ENCODE data around the gene TLCD2. TPM values are rescaled to one million over a fixed set of nuclear protein-coding genes. Genes with fewer than 3 reads are reported as not detected.

The TLCD2 gene
- total RNA-seq (ENCODE audit: low replicate concordance) = 1.8 and 4.3 TPM in 2 replicates

GRCh38 chr17:1709971-1710806 is at the start of gene TLCD2:
Gene TLCD2 (minus strand): TSS chr17:1710377. CDS start chr17:1710242, 135 bp downstream.

DNA sequence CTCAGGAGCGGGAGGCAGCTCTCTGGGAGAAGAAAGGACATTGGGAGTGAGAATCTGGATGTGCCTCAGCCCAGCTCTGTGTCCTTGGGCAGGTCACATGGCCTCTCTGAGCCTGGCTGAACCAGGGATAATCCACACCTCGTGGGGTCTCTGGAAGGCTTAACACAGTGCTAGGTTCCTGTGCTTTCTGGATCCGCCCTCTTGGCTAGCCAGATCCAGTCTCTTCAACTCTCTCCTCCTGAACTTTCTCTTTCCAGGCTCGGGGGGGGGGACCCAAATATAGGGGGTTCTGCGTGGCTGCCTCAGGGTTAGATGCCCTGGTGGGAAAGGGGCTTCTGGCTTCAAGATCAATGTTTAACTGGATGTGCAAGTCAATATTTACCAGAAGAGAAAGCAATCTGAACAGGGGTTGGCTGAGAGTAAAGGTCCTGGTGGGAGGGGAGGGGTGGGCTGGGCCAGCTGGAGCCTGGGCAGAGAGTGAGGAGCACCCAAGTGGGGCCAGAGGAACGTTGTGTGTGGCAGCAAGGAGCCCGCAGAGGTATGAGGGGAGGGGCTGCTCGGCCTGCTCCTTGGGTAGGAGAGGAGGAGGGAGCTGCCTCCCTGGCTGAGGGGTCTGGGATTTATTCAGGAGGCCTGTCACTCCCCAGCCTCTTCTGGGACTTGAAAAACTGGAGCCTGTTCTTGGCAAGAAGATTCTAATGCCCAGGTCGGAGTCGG is 32.4 kb upstream of the TLCD2 start, which contains the start of gene SERPINF2:
SERPINF2 (plus strand) TSS at position 501 of the 717 bp plus-strand sequence. CDS start 2,125 bp downstream, outside the sequence.

GRCh38 chr17:1724351-1724868 is 14.2 kb upstream of the TLCD2 start, which contains the start of gene WDR81:
Gene WDR81 (plus strand): TSS chr17:1724704. CDS start chr17:1724960, 256 bp downstream.

DNA sequence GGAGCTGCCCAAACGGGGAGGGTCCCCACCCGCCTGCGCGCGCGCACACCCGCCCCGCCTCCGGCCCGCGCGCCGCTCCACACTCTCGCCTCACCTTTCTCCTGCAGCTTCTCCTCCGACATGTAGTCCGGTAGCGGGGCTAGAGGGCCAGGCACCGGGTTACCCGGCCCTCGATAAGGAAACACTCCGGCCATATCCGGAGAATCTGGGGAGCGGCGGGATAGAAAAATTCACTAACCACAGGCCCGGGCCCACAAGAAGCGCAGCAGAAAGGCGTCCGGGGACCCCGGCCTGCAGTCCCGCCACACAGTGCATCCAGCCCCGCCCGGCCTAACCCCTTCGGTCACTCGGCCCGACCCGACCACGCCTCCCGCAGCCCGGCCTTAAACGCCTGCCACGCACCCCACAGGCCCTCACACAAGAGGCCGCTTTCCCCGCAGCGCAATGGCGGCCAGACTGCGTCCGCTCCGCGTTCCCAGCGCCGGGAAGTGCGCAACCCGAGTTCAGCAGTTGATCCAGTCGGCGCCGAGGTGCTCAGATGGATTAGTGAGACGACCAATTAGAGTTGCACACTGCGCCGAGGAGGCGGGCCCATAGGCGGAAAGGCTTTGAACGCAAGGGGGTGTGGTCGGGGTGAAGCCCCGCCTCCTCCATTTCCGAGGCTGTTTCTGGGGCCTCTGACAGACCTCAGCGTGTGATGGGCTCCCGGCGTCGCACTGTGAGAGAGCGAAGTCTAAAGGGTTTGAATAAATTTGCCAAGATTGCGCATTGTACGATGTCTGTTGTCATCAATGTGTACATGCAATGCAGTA is 25.6 kb downstream of the TLCD2 start, which contains the start of gene PRPF8:
PRPF8 (minus strand) TSS at position 490 of the 812 bp plus-strand sequence; CDS start at position 194, 296 bp downstream.

Other genes with a start within 250 kb of the TLCD2 start
- 170 and 286 TPM in 2 replicates for gene MYO1C, start 217.7 kb downstream of the TLCD2 start, total RNA-seq (ENCODE audit: low replicate concordance)
- gene INPP5K, start 193.8 kb downstream of the TLCD2 start, total RNA-seq (ENCODE audit: low replicate concordance) = 29.7 and 31.1 TPM in 2 replicates
- 14.6 and 23.2 TPM in 2 replicates for gene PITPNA, start 147.6 kb downstream of the TLCD2 start, total RNA-seq (ENCODE audit: low replicate concordance)
- gene SLC43A2, start 81.5 kb downstream of the TLCD2 start, total RNA-seq (ENCODE audit: low replicate concordance) = 7.8 and 16.5 TPM in 2 replicates
- 0.23 and 0.94 TPM in 2 replicates for gene SCARF1, start 64.6 kb downstream of the TLCD2 start, total RNA-seq (ENCODE audit: low replicate concordance)
- 6.2 and 6.8 TPM in 2 replicates for gene RILP, start 60.5 kb downstream of the TLCD2 start, total RNA-seq (ENCODE audit: low replicate concordance)
- gene PRPF8, start 25.5 kb downstream of the TLCD2 start, total RNA-seq (ENCODE audit: low replicate concordance) = 69.7 and 82.7 TPM in 2 replicates
- gene WDR81, start 14.3 kb upstream of the TLCD2 start, total RNA-seq (ENCODE audit: low replicate concordance) = 13.6 and 47.5 TPM in 2 replicates
- gene SERPINF2, start 32.5 kb upstream of the TLCD2 start, total RNA-seq (ENCODE audit: low replicate concordance) = not detected in 2 replicates
- gene SERPINF1, start 51.7 kb upstream of the TLCD2 start, total RNA-seq (ENCODE audit: low replicate concordance) = 25.3 and 562 TPM in 2 replicates
- 5.9 and 7.6 TPM in 2 replicates for gene SMYD4, start 119.5 kb upstream of the TLCD2 start, total RNA-seq (ENCODE audit: low replicate concordance)
- gene RPA1, start 119.6 kb upstream of the TLCD2 start, total RNA-seq (ENCODE audit: low replicate concordance) = 36.0 and 55.3 TPM in 2 replicates

Data from smooth muscle cell of the coronary artery (primary cell).